Stimulated activated CD4-positive, alpha-beta T cell treated with anti-CD3 and anti-CD28 coated beads, TNF-alpha, amount 100 ng/mL, for 1 hour (primary cell): ENCODE measurements around the gene SRA1.
A peak's percentile ranks its signal among the peaks of the same experiment; 100 is the strongest.

Experiments
- DNase-seq, 3 donors: peaks; one replicate each; pipeline ENCODE4 v3.0.0-alpha.2; 2020; ENCODE audit warnings: low read depth in 3 of 3, low spot score in 1 of 3

The SRA1 gene

DNA sequence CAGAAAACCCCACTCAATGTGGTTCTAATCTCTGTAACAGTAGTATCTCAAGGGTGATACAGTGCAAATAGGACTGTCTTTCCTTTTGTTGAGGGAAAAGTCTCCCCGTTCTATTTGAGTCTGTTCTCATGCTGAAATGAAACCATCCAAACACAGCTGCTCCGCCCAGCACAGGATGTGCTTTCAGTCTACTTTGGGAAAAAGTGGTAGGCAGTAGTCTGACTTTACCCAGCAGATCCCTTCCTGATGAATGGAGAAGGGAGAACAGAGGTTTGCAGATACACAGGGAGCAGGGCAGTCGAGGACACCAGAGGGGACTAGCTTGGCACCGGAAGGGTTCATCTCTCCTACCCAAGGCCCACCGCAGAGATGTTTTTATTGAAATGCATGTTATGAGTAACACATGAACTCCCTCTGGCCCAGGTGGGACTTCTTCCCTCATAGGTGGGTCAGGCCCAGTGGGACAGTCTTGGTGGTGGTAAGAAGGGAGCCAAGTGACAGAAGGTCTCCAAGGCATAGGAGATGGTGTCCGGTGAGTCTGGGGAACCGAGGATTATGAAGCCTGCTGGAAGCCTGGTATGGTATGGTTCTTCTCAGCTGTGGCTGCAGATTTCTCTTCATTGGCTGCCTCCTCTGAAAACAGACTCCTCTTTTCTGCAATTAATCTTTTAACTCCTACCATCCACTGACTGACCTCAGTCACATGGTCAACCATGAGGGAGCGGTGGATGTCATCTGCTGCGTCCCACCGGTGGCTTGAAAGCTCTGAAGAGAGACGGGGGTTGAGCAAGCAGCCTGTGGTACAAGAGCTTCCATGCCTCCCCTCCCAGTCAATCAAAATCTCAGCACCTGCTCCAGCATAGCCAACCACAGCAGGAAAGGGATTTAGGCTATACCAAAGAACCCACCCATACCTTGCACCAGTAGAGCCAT, 6.9 kb downstream of the SRA1 start:
- no peak for DNase-seq

GRCh38 chr5:140549237-140550144, 7.8 kb downstream of the SRA1 start:
- no peak for DNase-seq

DNA sequence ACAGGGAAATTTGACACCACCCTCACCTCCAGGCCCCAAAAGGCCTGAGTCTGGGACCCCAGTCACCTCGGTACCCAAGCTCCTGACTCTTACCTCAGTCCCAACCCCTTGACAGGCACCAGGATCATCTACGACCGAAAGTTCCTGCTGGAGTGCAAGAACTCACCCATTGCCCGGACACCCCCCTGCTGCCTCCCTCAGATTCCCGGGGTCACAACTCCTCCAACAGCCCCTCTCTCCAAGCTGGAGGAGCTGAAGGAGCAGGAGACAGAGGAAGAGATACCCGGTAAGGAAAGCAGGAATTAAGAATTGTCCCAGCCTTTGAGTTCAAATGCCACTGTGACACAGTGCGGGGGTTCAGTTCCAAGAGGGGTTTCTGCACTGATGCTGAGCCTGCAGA, 8.5 kb downstream of the SRA1 start:
- DNase-seq = no peak

GRCh38 chr5:140548300-140548688, 9.0 kb downstream of the SRA1 start:
- DNase-seq = no peak

DNA sequence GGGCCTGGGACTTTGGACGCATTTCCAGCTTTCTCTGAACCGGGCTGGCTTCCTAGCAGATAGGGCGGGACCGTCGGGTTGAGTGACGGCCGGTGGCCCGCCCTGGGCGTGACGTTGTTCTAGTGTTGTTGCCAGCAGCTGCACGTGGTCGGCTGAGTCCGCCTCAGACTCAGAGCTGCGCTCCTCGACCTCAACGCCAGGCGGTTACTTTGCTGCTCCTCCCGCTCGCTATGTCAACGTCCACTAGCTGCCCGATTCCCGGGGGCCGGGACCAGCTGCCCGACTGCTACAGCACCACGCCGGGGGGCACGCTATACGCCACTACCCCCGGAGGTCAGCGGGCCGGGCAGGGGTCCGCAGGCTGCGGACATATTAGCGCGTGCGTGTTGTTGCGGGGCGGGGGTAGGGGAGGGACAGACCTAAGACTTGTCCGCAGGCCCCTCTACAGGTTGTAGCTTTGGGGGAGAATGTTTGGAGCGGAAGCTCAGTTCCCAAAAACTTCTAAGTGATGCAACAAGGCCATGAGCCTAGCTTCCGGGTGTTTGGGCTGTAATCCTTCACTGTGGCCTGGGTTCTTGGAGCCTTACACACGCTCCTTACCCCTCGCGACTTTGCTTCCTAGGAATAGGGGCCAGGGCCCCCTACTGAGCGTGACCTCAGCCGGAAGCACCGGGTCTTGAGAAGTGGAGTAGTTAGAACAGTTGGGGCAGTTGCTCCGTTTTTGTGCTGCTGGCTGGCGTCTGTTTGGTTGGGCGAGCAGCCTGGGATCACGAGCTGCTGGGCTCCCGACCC, 9.6 kb downstream of the SRA1 start, which contains the start of gene EIF4EBP3:
EIF4EBP3 (plus strand) TSS at position 155 of the 792 bp plus-strand sequence; CDS start at position 231, 76 bp downstream.
- peak; percentile 57 to 72 (median 60) for DNase-seq

- DNase-seq = no peak
These were observed 10.3 kb downstream of the SRA1 start for GRCh38 chr5:140546851-140547507.

GRCh38 chr5:140545606-140546005, 11.7 kb downstream of the SRA1 start:
- DNase-seq = no peak

DNA sequence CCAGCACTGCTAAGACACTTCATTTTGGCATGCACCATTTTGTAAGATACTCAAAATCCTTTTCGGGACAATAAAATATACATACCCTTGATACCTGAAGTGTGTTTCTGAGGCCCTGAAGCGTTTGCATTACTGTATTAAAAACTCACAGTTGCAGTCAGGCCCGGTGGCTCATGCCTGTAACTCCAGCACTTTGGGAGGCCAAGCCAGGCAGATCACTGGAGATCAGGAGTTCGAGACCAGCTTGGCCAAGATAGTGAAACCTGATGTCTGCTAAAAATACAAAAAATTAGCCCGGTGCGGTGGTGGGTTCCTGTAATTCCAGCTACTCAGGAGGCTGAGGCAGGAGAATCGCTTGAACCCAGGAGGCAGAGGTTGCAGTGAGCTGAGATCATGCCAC, 12.3 kb downstream of the SRA1 start:
- DNase-seq = no peak

DNA sequence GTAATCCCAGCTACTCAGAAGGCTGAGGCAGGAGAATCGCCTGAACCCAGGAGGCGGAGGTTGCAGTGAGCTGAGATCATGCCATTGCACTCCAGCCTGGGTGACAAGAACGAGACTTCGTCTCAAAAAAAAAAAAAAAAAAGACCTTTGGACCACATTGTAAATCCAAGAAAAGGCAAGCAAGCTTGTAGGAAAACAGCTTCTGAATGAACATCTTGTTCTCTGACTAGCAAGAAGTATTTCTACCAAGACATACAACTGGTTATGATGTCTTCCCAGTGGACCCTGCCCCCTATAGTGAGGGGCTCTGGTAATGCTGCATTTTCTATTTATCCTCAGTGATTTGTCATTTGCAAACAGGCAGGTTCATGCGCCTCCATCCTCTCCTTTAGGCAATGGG, 14.3 kb downstream of the SRA1 start:
- DNase-seq = no peak

DNA sequence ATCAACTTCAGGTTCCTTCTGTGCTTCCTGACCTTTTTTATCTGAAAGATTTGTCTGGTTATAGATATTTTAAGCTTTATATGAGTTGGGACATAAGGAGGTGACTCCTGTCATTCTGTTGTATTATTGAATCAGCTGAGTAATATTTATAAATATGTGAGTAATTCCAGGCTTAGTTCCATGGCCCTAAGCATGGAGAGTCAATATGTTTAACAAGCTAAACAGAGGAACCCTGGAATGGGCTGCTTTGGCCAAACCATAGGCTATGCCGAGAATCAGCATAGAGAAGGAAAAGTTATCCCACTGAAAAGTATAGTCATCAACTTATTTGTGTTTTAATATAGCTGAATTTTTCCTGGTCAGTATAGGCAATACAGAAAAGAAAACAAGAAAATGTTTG, 17.0 kb downstream of the SRA1 start:
- no peak for DNase-seq

DNA sequence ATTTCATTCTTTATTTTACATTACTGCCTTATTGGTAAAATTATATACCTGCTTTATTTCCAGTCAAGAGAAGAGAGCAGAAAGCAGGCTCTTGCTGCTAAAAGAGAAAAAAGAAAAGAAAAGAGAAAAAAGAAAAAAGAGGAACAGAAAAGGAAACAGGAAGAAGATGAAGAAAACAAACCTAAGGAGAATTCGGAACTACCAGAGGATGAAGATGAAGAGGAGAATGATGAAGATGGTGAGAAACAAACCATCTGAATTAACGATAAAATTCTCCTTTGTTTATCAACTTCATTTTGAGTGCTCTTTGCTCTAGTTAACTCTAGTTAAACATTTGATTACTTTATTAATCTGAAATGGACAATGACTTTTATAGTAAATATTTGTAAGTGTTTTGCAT, 33.3 kb downstream of the SRA1 start:
- DNase-seq = no peak

GRCh38 chr5:140513124-140513523, 44.1 kb downstream of the SRA1 start:
- no peak for DNase-seq

GRCh38 chr5:140509898-140510297, 47.4 kb downstream of the SRA1 start:
- DNase-seq = no peak

- DNase-seq = no peak
These were observed 54.4 kb downstream of the SRA1 start for GRCh38 chr5:140502834-140503233.
